Chondrocyte (in vitro differentiated cells): ENCODE data around the gene PLEKHA4. TPM values are rescaled to one million over a fixed set of nuclear protein-coding genes. Genes with fewer than 3 reads are reported as not detected.
A peak's percentile ranks its signal among the peaks of the same experiment; 100 is the strongest.

Source experiments
- DNase-seq: peaks from one replicate; pipeline ENCODE4 v3.0.0; 2021; ENCODE audit warnings: mixed read lengths, low spot score
- H3K27ac Mint-ChIP-seq: one replicate; pipeline ENCODE4 v1.8.0; 2021; ENCODE audit warnings: mild to moderate bottlenecking, moderate library complexity, mixed read lengths; ENCODE audit not compliant: unreplicated experiment
- H3K27me3 Mint-ChIP-seq: 2 replicates; pipeline ENCODE4 v1.8.0; 2021; ENCODE audit warnings: low read depth, mixed read lengths
- H3K36me3 Mint-ChIP-seq: 2 replicates; pipeline ENCODE4 v1.8.0; 2021; ENCODE audit warnings: low read depth, mixed read lengths
- H3K4me1 Mint-ChIP-seq: 2 replicates; pipeline ENCODE4 v1.8.0; 2021; ENCODE audit warnings: low read depth, mild to moderate bottlenecking, mixed read lengths
- H3K4me3 Mint-ChIP-seq: one replicate; pipeline ENCODE4 v1.8.0; 2021; ENCODE audit warnings: mild to moderate bottlenecking, moderate library complexity, mixed read lengths; ENCODE audit not compliant: unreplicated experiment
- H3K9me3 Mint-ChIP-seq: 2 replicates; pipeline ENCODE4 v1.8.0; 2021; ENCODE audit warnings: low read depth, mixed read lengths
- CTCF ChIP-seq: fragments of 200-600 bp; sonication (generic); IDR thresholded peaks from 2 replicates; pipeline ENCODE4 v1.5.0; 2021; ENCODE audit warnings: antibody characterized with exemption, mild to moderate bottlenecking, moderate library complexity
- total RNA-seq: library from RNA; stranded (reverse); gene quantifications from 3 replicates; pipeline ENCODE4 v1.2.1, GENCODE V29; 2021

Gene PLEKHA4
- total RNA-seq, 1 donor from 2014 or later = 16.8 TPM

DNA sequence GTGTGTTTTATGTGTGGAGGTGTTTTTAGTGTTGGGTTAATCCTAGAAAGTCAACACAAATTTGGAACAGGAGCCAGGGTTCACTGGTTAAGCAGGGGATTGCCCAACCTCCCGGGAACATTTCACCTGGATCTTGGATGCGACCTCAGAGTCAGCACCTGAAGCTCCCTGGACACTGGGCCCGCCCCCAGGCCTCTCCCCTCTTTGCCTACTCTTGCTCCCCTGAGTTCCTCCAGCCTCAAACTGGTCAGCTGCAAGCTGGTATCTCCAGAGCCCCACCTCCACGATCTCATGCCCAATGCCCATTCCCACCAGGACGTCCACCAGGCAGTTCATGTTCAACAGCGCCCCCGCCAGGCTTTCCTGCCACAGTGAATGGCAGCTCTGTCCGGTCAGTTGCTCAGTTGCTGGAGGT, 41.8 kb downstream of the PLEKHA4 start:
- H3K9me3 Mint-ChIP-seq = no peaks in the 10 kb centered on the region
- peak; percentile 46 for TF ChIP-seq CTCF
- DNase-seq = no peak
- no peak overlapping the region for H3K4me3 Mint-ChIP-seq
- no peaks in the 10 kb centered on the region for H3K27me3 Mint-ChIP-seq
- no peak overlapping the region for H3K27ac Mint-ChIP-seq
- H3K36me3 Mint-ChIP-seq = peaks cover 7% of the 10 kb centered on the region
- no peaks in the 10 kb centered on the region for H3K4me1 Mint-ChIP-seq

GRCh38 chr19:48822514-48822913, 45.9 kb downstream of the PLEKHA4 start:
- no peak for DNase-seq
- H3K27me3 Mint-ChIP-seq = no peaks in the 10 kb centered on the region
- no peak overlapping the region for H3K4me3 Mint-ChIP-seq
- H3K36me3 Mint-ChIP-seq = peaks cover 4% of the 10 kb centered on the region
- H3K4me1 Mint-ChIP-seq = peaks cover 9% of the 10 kb centered on the region
- no peak for TF ChIP-seq CTCF
- no peaks in the 10 kb centered on the region for H3K9me3 Mint-ChIP-seq
- H3K27ac Mint-ChIP-seq = no peak overlapping the region

- peaks cover 2% of the 10 kb centered on the region for H3K36me3 Mint-ChIP-seq
- no peaks in the 10 kb centered on the region for H3K27me3 Mint-ChIP-seq
- no peak for TF ChIP-seq CTCF
- no peak overlapping the region for H3K27ac Mint-ChIP-seq
- H3K9me3 Mint-ChIP-seq = no peaks in the 10 kb centered on the region
- peaks cover 9% of the 10 kb centered on the region for H3K4me1 Mint-ChIP-seq
- H3K4me3 Mint-ChIP-seq = no peak overlapping the region
- no peak for DNase-seq
Observed at GRCh38 chr19:48821633-48822032, 46.8 kb downstream of the PLEKHA4 start.

DNA sequence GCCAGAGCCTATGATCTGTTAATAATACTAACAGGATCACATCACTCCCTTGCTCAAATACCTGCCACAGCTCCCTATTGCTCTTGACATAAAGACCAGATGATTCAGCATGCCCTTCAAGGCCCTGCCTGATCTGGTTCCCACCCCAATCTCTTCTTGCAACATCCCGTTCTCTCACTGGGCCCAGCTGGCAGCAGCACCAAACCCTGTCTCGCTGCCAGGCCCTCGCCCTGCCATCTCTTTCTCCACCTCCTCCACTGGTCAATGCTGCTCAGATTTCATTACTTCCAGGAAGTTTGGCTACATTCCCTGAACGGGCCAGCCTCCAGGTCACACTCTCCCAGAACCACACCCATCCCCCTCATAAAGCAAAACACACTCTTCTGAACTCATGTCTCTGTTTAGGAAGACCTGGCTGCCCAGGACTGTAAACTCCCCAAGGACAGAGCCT, 49.0 kb downstream of the PLEKHA4 start:
- DNase-seq = no peak
- peaks cover 14% of the 10 kb centered on the region for H3K4me1 Mint-ChIP-seq
- H3K27ac Mint-ChIP-seq = peak overlapping the region; percentile 27
- H3K27me3 Mint-ChIP-seq = no peaks in the 10 kb centered on the region
- no peak for TF ChIP-seq CTCF
- no peak overlapping the region for H3K4me3 Mint-ChIP-seq
- H3K36me3 Mint-ChIP-seq = peaks cover 2% of the 10 kb centered on the region
- H3K9me3 Mint-ChIP-seq = no peaks in the 10 kb centered on the region

DNA sequence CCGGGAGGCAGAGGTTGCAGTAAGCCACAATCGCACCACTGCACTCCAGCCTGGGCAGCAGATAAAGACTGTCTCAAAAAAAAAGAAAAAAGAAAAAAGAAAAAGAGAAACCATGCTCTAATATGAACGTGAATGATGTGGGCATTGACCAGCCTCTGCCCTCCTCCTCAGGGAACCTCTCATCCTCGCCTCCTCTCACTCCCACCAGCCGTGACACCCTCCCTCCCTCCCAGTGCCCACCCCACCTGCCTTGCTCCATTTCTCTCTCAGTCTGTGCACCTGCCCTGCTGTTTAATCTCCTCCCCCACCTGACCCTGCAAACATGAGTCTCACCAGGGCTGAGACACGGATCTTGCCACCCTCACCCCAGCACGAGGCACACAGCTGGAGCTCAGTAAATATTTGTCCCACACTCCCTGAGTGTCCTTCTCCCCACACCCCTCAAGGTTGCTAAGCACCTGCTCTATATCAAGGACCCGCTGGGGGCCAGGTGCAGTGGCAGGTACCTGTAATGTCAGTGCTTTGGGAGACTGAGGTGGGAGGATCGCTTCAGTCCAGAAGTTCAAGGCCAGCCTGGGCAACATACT, 50.1 kb downstream of the PLEKHA4 start:
- H3K4me1 Mint-ChIP-seq = peaks cover 14% of the 10 kb centered on the region
- no peak overlapping the region for H3K27ac Mint-ChIP-seq
- TF ChIP-seq CTCF = no peak
- DNase-seq = no peak
- H3K4me3 Mint-ChIP-seq = no peak overlapping the region
- H3K27me3 Mint-ChIP-seq = no peaks in the 10 kb centered on the region
- no peaks in the 10 kb centered on the region for H3K36me3 Mint-ChIP-seq
- H3K9me3 Mint-ChIP-seq = no peaks in the 10 kb centered on the region
